Mononuclear cell (primary cell): ENCODE data around the gene BRPF3. TPM values are rescaled to one million over a fixed set of nuclear protein-coding genes. Genes with fewer than 3 reads are reported as not detected.
"Not testable (repeated sequence)": the region's sequence is repeated elsewhere in the genome, so short reads cannot be mapped to it uniquely, and the experiment has no call there.

Source experiments
- H3K27me3 ChIP-seq: 2 replicates; pipeline ENCODE4 v1.6.0; 2011; ENCODE audit warnings: low read length, control low read depth; ENCODE audit not compliant: insufficient read depth
- H3K4me1 ChIP-seq: 2 replicates; pipeline ENCODE4 v1.5.1; 2011; ENCODE audit warnings: mild to moderate bottlenecking, low read length, control low read depth; ENCODE audit not compliant: insufficient read depth
- H3K4me3 ChIP-seq: 2 replicates; pipeline ENCODE4 v1.5.1; 2011; ENCODE audit warnings: mild to moderate bottlenecking, low read length, moderate library complexity
- H3K9me3 ChIP-seq: 2 replicates; pipeline ENCODE4 v1.5.1; 2011; ENCODE audit warnings: low read depth, mild to moderate bottlenecking, control low read depth, low read length
- total RNA-seq: library from RNA; depleted of rRNA; stranded (reverse); fragments of >200 nt; gene quantifications from one replicate; pipeline ENCODE4 v1.2.3, GENCODE V29; 2012

Gene BRPF3
- total RNA-seq, 1 donor: 24.0 TPM

DNA sequence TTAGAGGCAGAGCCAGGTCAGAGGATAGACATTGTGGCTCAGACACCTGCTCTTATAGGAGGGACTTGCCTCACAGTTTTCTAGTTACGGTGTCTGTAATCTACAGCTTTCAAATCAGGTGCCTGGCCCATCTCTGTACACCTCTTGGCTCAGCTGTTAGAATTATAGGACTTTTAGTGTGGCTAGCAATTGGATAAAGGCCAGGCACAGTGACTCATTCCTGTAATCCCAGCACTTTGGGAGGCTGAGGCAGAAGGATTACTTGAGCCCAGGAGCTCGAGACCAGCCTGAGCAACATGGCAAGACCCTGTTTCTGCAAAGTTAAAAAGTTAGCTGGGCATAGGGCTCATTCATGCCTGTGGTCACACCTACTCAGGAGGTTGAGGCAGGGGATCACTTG, 20.0 kb downstream of the BRPF3 start:
- H3K27me3 ChIP-seq: no peaks in the 10 kb centered on the region
- peaks cover 33% of the 10 kb centered on the region for H3K4me1 ChIP-seq
- no peaks in the 10 kb centered on the region for H3K9me3 ChIP-seq
- H3K4me3 ChIP-seq: no peak overlapping the region

DNA sequence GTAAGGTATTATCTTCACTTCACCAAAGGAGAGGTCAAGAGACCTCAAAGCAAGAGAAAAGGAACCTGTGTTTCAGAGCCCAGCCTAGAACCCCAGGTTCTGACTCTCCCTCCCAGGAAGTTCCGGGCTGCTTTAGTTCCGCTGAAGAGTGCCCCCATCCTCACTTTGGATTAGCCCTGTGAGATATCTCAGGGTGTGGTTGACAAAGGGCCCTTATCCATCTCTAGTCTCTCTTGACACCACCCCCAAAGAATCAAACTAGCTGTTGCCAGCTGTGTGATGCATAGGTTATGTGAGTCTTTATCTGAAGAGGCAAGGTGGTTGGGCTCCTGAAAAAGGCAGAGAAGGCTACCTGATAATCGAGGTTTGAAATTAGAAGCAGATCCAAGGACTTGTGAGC, 20.6 kb downstream of the BRPF3 start:
- Histone ChIP-seq H3K9me3 (no peaks in the 10 kb centered on the region), H3K27me3 (no peaks in the 10 kb centered on the region), H3K4me3 (no peak overlapping the region), H3K4me1 (peaks cover 33% of the 10 kb centered on the region)

DNA sequence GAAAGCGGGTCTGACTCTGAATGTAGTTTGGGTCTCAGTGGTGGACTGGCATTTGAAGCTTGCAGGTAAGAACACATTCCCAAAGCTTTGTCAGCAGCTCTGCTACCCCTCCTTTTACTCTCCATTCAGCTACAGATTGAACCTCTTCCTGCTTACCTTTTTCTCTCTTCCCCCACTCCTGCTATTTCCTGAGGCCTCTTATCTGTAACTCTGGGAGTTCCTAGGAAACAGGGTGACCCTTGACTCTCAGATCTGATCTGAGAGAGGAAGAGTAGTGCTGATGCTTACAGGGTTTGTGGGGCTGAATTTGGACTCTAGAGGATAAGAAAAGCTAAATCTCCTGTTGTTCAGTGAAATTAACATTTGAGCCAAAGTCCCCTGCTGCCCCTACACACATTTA, 21.4 kb downstream of the BRPF3 start:
- Histone ChIP-seq H3K4me3 (no peak overlapping the region), H3K4me1 (peaks cover 33% of the 10 kb centered on the region), H3K27me3 (no peaks in the 10 kb centered on the region), H3K9me3 (no peaks in the 10 kb centered on the region)

DNA sequence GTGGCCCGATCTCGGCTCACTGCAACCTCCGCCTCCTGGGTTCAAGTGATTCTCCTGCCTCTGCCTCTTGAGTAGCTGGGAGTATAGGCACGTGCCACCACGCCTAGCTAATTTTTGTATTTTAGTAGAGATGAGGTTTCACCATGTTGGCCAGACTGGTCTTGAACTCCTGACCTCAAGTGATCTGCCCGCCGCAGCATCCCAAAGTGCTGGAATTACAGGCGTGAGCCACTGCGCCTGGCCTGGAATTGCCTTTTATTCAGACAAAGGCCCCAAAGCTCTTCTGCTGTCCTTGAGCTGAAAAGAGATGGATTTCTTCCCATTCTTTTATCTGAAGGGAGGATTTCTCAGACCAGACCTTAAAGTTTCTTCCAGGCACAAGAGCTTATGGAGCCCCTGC, 22.0 kb downstream of the BRPF3 start:
- not testable (repeated sequence) for H3K9me3 ChIP-seq, H3K27me3 ChIP-seq, H3K4me3 ChIP-seq
- peaks cover 33% of the 10 kb centered on the region for H3K4me1 ChIP-seq

DNA sequence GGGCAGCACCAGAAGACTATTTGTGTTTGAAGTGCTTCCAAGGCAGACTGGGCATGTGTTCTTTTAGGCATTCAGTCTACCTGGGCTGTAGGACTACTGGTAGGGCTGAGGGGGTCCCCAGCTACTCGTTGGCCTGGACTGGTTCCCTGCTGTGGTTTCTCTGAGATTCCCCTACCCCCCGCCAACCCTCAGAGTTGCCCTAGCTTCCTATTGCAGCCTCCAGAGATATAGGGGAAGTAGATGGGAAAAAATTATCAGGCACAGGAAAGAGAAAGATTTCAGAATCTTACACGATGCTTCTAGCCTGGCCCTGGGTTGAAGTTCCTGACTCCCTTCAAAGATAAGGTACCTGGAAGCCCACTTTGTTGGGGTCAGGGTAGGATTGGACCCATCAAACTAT, 22.5 kb downstream of the BRPF3 start:
- Histone ChIP-seq H3K4me3 (no peak overlapping the region), H3K27me3 (no peaks in the 10 kb centered on the region), H3K4me1 (peaks cover 33% of the 10 kb centered on the region), H3K9me3 (no peaks in the 10 kb centered on the region)

DNA sequence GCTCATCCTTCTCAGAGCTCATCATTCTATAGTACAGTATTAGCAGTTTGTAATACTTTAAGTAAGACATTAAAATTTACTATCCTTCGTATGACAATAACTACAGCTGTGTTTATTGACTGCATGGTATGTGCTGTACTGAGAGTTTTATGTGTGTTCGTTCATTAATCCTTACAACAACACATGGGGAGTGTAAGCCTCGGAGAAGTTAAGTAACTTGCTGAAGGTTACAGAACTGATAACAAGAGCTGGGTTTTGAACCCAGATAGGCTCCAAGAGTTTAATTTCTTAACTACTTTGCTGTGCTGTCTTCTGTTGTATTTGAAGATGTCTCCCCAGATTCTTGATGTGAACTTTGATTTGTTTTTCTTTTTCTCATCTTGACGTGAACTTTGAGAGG, 23.7 kb downstream of the BRPF3 start:
- Histone ChIP-seq H3K9me3 (no peaks in the 10 kb centered on the region), H3K27me3 (no peaks in the 10 kb centered on the region), H3K4me1 (peaks cover 43% of the 10 kb centered on the region), H3K4me3 (no peak overlapping the region)

DNA sequence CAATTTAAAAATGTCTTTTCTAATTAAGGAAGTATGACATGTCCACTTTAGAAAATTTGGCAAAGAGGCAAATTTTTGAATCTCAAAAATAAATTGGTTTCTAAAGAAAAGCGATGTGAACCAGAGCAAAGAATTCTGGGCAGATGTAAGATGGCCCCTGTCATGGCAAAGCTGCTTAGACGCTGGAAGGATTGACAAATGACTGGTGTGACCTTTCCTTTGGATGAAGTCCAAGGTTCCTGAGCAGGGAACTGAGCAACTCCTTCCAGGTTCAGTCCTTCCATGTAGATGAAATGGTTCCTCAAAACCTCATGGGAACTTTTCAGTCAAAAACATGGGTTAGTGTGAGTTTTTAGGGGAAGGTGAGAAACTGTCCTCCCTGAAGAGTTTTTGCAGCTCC, 25.1 kb downstream of the BRPF3 start:
- H3K9me3 ChIP-seq: no peaks in the 10 kb centered on the region
- no peak overlapping the region for H3K4me3 ChIP-seq

DNA sequence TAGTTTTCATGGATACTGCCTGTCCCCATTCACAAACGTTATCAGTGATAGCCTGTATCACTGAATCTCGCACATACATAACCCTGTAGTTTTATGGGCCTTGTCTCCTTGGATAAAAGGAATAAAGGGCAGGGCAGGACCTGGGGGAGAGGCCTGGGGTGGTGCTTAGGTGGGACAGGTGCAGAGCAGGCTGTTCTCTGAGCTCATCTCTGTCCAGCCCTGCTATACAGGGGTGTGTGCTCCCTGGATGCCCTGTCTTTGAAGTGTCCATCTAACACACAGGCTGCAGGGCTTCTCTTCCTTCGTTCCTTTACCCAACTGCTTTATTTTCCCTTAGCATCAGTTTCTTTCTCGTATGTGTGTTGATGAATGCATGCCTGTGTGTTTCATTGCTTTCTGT, 26.4 kb downstream of the BRPF3 start:
- Histone ChIP-seq H3K4me1 (peaks cover 31% of the 10 kb centered on the region), H3K27me3 (no peaks in the 10 kb centered on the region), H3K9me3 (no peaks in the 10 kb centered on the region), H3K4me3 (no peak overlapping the region)

More for the DNA sequence above, 25.1 kb downstream of the BRPF3 start:
- Histone ChIP-seq H3K27me3 (no peaks in the 10 kb centered on the region), H3K4me1 (peaks cover 42% of the 10 kb centered on the region)

DNA sequence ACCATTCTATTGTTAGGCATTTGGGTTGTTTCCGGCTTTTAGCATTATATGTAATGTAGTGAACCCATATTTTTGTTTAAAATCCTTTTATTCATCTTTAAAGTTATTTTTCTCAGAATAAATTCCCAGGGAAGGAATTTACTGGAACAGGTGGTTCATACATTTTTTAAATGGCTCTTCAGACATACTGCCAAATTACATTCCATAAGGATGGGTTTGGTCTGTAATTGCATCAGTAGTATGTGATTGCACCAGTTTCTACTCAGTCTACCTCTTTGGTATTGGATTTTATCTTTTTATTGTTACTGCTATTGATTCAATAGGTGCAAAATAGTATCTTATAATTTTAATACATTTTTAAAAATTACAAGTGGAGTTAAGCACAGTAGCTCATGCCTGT, 27.2 kb downstream of the BRPF3 start:
- H3K9me3 ChIP-seq: no peaks in the 10 kb centered on the region
- H3K4me1 ChIP-seq: peaks cover 24% of the 10 kb centered on the region
- no peak overlapping the region for H3K4me3 ChIP-seq
- no peaks in the 10 kb centered on the region for H3K27me3 ChIP-seq

DNA sequence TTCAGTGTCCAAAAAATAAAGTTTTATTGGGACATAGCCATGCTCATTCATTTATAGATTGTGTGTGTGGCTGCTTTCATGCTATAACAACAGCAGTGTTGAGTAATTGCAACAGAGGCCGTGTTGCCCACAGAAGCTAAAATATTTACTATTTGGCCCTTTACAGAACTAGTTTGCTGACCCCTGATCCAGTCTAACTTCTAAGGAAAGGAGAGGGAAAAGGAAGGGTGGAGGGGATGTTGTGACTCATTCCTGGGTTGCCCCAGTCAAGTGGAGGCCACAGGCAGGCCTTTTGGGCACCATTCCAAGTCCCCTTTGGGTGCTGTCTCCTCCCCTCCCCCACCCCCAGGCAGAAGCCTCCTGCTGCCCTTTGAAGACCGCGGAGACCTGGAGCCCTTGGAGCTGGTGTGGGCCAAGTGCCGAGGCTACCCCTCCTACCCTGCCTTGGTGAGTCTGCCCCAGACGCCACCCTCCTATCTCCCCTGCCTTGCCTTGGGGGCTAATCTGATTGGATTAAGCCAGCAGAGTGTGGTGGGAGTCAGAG, 28.4 kb downstream of the BRPF3 start:
- H3K27me3 ChIP-seq: no peaks in the 10 kb centered on the region
- H3K4me1 ChIP-seq: peaks cover 11% of the 10 kb centered on the region
- H3K4me3 ChIP-seq: no peak overlapping the region
- H3K9me3 ChIP-seq: no peaks in the 10 kb centered on the region

DNA sequence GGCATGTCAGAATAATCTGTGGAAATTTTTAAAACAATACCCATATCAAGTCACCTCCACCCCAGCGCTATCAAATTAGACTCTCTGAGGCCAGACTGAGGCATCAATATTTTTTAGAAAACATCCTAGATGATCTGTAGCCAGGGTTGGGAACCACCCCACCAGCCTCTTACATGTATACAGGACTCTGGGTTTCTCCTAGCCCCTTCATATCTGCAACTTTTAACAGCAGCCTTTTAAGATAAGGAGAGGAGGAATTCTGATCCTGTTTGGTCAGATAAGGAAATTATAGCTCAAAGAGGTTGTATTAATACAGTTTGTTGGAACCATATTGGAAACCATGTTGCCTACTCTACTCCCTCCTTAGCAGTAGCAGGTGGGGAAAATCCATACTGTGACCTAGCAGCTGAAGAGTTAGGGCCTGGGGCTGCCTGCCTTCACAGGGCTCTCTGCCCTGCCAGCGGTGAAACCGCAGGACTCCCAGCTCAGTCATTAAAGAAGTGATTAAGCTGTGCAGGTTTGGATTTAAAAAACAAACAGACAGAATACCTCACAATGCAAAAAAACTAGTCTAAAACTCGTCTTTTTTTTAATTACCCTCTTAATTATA, 30.0 kb downstream of the BRPF3 start:
- Histone ChIP-seq H3K27me3 (no peaks in the 10 kb centered on the region), H3K9me3 (no peaks in the 10 kb centered on the region), H3K4me3 (no peak overlapping the region), H3K4me1 (peaks cover 12% of the 10 kb centered on the region)

DNA sequence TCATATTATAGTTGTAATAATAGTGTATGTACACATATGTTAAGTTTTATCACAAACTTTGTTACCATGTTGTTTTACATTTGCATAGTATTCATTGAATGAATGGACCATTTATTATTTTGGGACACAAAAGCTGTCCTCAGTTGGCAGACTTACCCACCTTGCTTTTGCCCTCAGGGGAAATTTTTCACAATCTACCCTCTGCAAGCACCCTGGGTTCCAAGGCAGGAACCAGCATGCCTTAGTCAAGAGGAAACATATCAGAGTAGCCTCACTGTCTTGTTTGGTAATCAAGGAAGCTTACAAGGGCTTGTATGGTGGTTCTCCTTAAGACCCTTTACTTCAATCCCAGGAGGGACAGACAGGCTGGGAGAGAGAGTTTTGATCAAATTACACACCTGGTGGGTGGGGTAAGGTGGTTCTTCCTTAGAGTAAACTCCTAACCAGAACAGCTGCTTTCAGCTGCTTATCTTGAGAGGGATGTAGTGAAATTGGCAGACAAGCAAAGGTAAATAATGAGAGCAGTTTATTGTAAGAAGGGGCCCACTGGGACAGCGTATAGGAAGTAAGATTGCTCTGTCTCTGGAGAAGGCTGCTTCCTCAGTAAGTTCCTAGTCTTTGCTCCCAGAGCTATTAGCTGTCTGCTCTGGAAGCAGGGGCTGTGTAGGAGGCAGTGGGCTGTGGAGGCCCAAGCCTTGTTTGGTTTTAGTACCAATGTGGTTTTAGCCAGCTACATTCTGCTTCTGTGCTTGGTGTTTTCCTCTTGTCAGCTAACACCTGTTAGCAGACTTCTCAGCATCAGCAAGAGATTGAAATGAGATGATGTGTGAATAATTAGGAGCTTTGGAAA, 31.1 kb downstream of the BRPF3 start:
- Histone ChIP-seq H3K27me3 (no peaks in the 10 kb centered on the region), H3K4me1 (peaks cover 21% of the 10 kb centered on the region), H3K4me3 (no peak overlapping the region), H3K9me3 (no peaks in the 10 kb centered on the region)

DNA sequence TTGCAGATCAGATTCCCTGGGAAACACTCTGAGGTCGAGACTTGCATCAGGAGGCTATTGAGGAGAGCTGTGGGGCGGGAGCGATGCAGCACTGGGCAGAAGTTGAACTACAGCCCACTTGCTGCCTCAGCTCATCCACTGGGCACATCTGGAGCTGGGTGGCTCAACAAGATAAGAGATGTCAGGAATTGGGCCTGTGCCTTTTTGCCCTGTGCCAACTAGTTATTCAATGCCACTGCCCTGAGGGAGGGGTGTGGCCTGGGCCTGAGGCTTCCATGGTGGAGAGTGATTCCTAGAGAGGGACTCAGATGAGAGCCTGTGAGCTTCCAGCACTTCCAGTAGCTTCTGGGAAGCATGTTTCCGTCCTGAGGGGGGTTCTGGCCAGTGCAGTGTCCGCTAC, 32.7 kb downstream of the BRPF3 start:
- H3K9me3 ChIP-seq: no peaks in the 10 kb centered on the region
- no peaks in the 10 kb centered on the region for H3K27me3 ChIP-seq
- no peak overlapping the region for H3K4me3 ChIP-seq
- peaks cover 20% of the 10 kb centered on the region for H3K4me1 ChIP-seq

DNA sequence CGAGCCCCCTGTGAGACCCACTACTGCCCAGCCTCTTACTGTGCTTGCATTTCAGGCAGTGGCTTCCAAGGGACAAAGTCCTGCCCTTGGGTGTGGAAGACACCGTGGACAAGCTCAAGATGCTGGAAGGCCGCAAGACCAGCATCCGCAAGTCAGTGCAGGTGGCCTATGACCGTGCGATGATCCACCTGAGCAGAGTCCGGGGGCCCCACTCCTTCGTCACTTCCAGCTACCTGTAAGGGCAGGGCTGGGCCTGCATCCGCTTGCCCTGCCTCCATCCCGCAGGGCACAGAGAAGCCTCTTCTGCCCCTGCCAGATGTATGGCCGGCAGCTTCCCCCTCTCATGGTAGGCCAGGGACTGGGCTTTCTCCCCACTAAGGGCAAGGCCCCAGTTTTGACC, 33.8 kb downstream of the BRPF3 start:
- Histone ChIP-seq H3K4me1 (peaks cover 11% of the 10 kb centered on the region), H3K9me3 (no peaks in the 10 kb centered on the region), H3K4me3 (no peak overlapping the region), H3K27me3 (no peaks in the 10 kb centered on the region)

DNA sequence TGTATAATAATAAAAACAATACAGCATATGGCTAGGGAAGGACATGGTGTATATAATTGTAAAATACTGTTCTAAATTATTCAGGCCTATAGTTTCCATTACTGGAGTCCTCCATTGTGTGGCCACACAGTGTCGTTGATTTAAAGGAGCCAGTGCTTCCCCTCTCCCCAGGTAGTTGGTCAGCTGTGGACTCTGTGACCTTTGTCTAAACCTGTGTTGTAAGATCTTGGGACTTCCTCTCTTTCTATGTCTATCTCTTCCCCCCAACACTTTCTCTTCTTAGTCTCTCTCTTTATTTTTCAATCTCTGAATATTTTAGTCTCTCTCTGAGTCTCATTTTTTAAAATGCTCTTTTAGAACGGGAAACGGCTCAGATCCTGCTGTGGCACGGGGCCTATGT, 35.6 kb downstream of the BRPF3 start:
- no peak overlapping the region for H3K4me3 ChIP-seq
- H3K27me3 ChIP-seq: no peaks in the 10 kb centered on the region
- H3K9me3 ChIP-seq: no peaks in the 10 kb centered on the region
- peaks cover 18% of the 10 kb centered on the region for H3K4me1 ChIP-seq

DNA sequence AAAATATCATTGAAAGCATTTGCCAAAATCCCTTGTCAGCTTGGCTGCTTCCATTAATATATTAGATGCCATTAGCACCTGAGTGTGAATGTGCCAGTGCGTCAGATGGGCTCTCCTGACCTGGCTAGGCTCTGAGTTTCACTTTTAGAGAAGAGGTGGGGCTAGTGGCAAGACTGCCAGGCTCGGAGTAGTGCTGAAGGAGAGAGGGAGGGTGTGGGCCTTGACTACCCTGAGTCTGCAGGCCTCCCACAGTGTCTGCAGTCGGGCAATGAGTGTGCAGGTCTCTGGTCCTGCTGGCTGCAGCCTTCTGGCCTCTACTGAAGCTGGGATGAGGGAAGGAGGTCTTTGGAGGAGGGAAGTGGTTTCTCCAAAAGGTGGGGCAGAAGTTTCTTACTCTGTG, 38.8 kb downstream of the BRPF3 start:
- Histone ChIP-seq H3K4me1 (peaks cover 18% of the 10 kb centered on the region), H3K27me3 (no peaks in the 10 kb centered on the region), H3K4me3 (no peak overlapping the region), H3K9me3 (no peaks in the 10 kb centered on the region)
